ENCODE data around the gene PLD5.

DNA sequence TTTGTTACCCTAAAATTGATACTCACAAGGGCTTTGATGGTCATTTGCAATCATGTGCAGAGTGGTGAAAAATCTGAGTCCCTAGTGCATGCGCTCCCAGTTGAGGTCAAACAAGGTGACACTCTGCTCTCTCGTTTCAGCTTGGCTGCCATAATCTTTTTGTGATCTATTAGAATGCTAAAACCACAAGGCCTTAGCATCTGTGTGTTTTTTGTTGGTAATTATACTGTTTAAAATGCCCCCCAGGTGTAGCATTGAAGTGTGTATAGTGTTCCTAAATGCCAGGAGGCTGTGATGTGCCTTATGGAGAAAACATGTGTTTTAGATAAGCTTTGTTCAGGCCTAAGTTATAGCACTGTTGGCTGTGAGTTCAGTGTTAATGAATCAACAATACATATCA lies 89.3 kb downstream of the PLD5 start:
- TF ChIP-seq, protein P1, sequence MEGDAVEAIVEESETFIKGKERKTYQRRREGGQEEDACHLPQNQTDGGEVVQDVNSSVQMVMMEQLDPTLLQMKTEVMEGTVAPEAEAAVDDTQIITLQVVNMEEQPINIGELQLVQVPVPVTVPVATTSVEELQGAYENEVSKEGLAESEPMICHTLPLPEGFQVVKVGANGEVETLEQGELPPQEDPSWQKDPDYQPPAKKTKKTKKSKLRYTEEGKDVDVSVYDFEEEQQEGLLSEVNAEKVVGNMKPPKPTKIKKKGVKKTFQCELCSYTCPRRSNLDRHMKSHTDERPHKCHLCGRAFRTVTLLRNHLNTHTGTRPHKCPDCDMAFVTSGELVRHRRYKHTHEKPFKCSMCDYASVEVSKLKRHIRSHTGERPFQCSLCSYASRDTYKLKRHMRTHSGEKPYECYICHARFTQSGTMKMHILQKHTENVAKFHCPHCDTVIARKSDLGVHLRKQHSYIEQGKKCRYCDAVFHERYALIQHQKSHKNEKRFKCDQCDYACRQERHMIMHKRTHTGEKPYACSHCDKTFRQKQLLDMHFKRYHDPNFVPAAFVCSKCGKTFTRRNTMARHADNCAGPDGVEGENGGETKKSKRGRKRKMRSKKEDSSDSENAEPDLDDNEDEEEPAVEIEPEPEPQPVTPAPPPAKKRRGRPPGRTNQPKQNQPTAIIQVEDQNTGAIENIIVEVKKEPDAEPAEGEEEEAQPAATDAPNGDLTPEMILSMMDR (conservative IDR thresholded peaks at IDR 0.05; ENCODE audit: low read depth, low read length) = no peak
- TF ChIP-seq EZH2 (IDR thresholded peaks at IDR 0.05; ENCODE audit: borderline replicate concordance, low read depth, low read length, poor library complexity, severe bottlenecking) = no peak
